ENCODE measurements around the gene MYO5C. TPM values are rescaled to one million over a fixed set of nuclear protein-coding genes. Genes with fewer than 3 reads are reported as not detected.

The MYO5C gene
- total RNA-seq, 3 donors from 2014 or later = 16.6 to 71.3 (median 51.5) TPM

- TF ChIP-seq POLR2AphosphoS5 (IDR thresholded peaks at IDR 0.05) = no peak
- TF ChIP-seq, protein P1, sequence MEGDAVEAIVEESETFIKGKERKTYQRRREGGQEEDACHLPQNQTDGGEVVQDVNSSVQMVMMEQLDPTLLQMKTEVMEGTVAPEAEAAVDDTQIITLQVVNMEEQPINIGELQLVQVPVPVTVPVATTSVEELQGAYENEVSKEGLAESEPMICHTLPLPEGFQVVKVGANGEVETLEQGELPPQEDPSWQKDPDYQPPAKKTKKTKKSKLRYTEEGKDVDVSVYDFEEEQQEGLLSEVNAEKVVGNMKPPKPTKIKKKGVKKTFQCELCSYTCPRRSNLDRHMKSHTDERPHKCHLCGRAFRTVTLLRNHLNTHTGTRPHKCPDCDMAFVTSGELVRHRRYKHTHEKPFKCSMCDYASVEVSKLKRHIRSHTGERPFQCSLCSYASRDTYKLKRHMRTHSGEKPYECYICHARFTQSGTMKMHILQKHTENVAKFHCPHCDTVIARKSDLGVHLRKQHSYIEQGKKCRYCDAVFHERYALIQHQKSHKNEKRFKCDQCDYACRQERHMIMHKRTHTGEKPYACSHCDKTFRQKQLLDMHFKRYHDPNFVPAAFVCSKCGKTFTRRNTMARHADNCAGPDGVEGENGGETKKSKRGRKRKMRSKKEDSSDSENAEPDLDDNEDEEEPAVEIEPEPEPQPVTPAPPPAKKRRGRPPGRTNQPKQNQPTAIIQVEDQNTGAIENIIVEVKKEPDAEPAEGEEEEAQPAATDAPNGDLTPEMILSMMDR (IDR thresholded peaks at IDR 0.05) = no peak
- no peak overlapping the region for H3K4me3 ChIP-seq
- intact Hi-C loops (cut with DNase I; ENCODE audit: low total_unique reads) = no loop called here
- no peaks in the 10 kb centered on the region for H3K27me3 ChIP-seq
- no peak overlapping the region for H3K27ac ChIP-seq
- no peaks in the 10 kb centered on the region for H3K4me1 ChIP-seq
- H3K36me3 ChIP-seq = no peaks in the 10 kb centered on the region
- no peak for DNase-seq (ENCODE audit: low spot score in 2 of 2)
- H3K9me3 ChIP-seq = no peaks in the 10 kb centered on the region
Observed at GRCh38 chr15:52238149-52238548, 57.5 kb downstream of the MYO5C start.

- no peaks in the 10 kb centered on the region for H3K27me3 ChIP-seq
- H3K4me3 ChIP-seq = no peak overlapping the region
- no peaks in the 10 kb centered on the region for H3K9me3 ChIP-seq
- DNase-seq (ENCODE audit: low spot score in 2 of 2) = no peak
- H3K36me3 ChIP-seq = no peaks in the 10 kb centered on the region
- H3K4me1 ChIP-seq = no peaks in the 10 kb centered on the region
- intact Hi-C loops (cut with DNase I; ENCODE audit: low total_unique reads) = no loop called here
- no peak overlapping the region for H3K27ac ChIP-seq
- TF ChIP-seq, protein P1 (IDR thresholded peaks at IDR 0.05) = no peak
Observed at GRCh38 chr15:52236013-52236412, 59.6 kb downstream of the MYO5C start.

DNA sequence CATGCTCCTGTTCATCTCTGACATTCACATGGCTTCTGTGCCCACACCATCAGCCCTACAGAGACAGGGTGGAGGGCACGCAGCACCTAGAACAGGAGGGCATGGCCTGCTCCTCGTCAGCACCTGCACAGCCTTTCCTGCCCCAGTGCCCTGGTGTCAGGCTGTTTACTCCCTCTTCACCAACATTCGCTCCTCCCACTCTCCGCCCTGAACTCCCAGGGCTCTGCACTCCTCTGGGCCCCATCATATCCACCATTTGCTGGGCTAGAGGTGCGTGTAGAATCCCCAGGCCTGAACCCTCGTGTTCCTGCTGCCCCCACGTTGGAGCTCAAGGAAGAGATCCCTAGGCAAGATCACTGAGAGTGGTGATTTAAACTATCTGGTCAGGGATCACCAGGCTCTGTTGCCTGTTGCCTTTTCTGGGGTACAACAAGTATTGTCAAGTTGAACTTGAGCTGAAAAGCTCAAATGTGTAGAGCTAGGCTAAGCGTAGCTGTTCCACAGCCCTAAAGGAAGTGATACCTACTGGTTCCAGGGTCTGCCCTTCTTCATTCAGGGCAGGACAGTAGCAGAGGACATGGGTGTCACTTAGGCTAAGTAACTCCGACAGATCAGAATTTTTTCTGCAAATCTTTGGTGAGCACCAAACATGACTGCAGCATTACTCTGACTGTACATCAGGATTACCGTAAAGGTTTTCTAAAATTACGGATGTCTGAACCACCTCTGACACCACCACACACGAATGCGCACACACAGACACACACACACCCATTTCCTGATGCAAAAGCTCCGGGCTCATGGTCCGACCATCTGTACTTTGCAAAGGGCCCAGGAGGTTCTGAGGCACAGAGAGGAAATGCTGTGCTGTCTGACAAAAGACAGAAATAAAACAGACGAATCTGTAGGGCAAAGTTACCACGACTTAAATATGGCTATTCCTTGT lies 60.7 kb downstream of the MYO5C start:
- TF ChIP-seq, protein P1 (IDR thresholded peaks at IDR 0.05) = no peak
- TF ChIP-seq POLR2A (IDR thresholded peaks at IDR 0.05) = no peak
- TF ChIP-seq POLR2AphosphoS5 (IDR thresholded peaks at IDR 0.05) = no peak
- Histone ChIP-seq H3K4me1 (no peaks in the 10 kb centered on the region), H3K27me3 (no peaks in the 10 kb centered on the region), H3K27ac (no peak overlapping the region), H3K9me3 (no peaks in the 10 kb centered on the region), H3K4me3 (no peak overlapping the region), H3K36me3 (no peaks in the 10 kb centered on the region)
- DNase-seq (ENCODE audit: low spot score in 2 of 2) = no peak
- intact Hi-C loops (cut with DNase I; ENCODE audit: low total_unique reads) = no loop called here

DNA sequence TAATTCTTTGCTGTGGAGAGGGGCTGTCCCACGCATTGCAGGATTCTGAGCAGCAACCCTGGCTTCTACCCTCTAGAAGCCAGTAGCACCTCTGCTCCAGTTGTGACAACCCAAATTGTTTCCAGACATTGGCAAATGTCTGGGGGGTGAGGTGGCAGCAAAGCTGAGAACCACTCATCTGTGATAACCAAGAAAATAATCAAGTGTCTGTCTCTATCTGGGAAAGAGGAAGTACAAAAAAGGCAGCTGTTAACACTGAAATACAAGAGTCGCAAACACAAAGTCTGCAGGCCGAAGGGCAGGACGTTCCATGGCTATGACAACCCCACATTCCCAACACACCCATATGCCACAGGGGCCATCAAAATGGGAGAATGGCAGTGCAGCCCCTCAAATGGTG lies 62.2 kb downstream of the MYO5C start:
- no peak for DNase-seq (ENCODE audit: low spot score in 2 of 2)
- H3K36me3 ChIP-seq = no peaks in the 10 kb centered on the region
- H3K9me3 ChIP-seq = no peaks in the 10 kb centered on the region
- TF ChIP-seq, protein P1 (IDR thresholded peaks at IDR 0.05) = no peak
- TF ChIP-seq POLR2A (IDR thresholded peaks at IDR 0.05) (no peak), POLR2AphosphoS5 (IDR thresholded peaks at IDR 0.05) (no peak)
- H3K27ac ChIP-seq = no peak overlapping the region
- intact Hi-C loops (cut with DNase I; ENCODE audit: low total_unique reads) = no loop called here
- no peaks in the 10 kb centered on the region for H3K27me3 ChIP-seq
- no peak overlapping the region for H3K4me3 ChIP-seq
- no peaks in the 10 kb centered on the region for H3K4me1 ChIP-seq

GRCh38 chr15:52232327-52232726 lies 63.3 kb downstream of the MYO5C start:
- H3K4me1 ChIP-seq = no peaks in the 10 kb centered on the region
- H3K27me3 ChIP-seq = no peaks in the 10 kb centered on the region
- H3K9me3 ChIP-seq = no peaks in the 10 kb centered on the region
- H3K36me3 ChIP-seq = no peaks in the 10 kb centered on the region
- intact Hi-C loops (cut with DNase I; ENCODE audit: low total_unique reads) = no loop called here
- TF ChIP-seq POLR2AphosphoS5 (IDR thresholded peaks at IDR 0.05) (no peak), POLR2A (IDR thresholded peaks at IDR 0.05) (no peak)
- DNase-seq (ENCODE audit: low spot score in 2 of 2) = no peak
- no peak overlapping the region for H3K4me3 ChIP-seq
- no peak overlapping the region for H3K27ac ChIP-seq

Data from breast epithelium (tissue), 4 donors.